PC-3 (cell line): ENCODE data around the gene USP34.

Experiments used
- EZH2 ChIP-seq: fragments of 300-600 bp; sonication (generic); IDR thresholded peaks from one replicate; pipeline ENCODE4 v1.6.1; 2017; ENCODE audit warnings: antibody characterized with exemption, mild to moderate bottlenecking, low read length; ENCODE audit not compliant: unreplicated experiment
- TF ChIP-seq, protein P1 (sequence below): fragments of 300-600 bp; sonication (generic); conservative IDR thresholded peaks from 2 replicates; pipeline ENCODE4 v1.5.1; 2017; ENCODE audit warnings: antibody characterized with exemption, low read depth, mild to moderate bottlenecking, low read length

DNA sequence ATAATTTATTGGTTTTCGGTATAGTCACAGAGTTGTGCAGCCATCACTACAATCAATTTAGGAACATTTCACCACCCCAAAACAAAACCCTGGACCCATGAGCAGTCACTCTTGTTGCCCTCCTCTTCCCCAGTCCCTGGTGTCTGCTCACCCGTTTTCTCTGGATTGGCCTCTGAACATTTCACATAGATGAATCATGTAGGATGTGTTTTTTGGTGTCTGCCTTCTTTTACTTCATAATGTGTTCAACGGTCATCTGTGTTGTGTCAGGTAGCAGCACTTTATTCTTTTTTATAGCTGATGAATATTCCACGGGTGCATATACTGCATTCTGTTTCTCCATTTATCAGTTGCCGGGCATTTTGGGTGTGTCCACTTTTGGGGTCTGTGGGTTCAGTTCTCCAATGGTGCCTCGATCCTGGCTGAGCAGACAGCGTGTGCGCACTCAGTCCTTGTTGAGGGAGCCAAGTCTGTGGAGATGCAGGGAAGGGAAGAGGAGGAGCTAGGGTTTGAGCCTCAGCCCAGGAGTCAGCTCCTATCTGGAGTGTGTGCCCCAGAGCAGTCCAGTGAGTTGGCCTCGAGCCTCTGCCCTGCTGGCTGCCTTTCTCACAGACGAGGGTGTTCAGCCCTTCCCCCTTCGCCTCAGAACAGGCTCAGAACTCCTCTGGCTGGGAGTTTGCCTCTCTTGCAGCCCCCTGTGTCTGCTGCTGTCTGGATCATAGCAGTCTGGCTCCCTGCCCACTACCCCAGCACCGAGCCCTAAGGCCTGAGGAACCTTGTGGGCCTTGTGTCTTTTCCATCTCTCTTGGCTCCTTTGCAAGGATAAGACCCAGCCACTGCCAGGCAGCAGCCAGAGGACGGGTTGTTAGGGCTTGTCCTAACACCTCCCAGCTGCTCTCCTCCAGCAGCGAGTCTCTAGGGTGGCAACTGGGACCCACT lies 290.9 kb downstream of the USP34 start:
- TF ChIP-seq, protein P1, sequence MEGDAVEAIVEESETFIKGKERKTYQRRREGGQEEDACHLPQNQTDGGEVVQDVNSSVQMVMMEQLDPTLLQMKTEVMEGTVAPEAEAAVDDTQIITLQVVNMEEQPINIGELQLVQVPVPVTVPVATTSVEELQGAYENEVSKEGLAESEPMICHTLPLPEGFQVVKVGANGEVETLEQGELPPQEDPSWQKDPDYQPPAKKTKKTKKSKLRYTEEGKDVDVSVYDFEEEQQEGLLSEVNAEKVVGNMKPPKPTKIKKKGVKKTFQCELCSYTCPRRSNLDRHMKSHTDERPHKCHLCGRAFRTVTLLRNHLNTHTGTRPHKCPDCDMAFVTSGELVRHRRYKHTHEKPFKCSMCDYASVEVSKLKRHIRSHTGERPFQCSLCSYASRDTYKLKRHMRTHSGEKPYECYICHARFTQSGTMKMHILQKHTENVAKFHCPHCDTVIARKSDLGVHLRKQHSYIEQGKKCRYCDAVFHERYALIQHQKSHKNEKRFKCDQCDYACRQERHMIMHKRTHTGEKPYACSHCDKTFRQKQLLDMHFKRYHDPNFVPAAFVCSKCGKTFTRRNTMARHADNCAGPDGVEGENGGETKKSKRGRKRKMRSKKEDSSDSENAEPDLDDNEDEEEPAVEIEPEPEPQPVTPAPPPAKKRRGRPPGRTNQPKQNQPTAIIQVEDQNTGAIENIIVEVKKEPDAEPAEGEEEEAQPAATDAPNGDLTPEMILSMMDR = no peak
- no peak for TF ChIP-seq EZH2
